Pancreas (tissue), 10 donors: ENCODE data around the gene NPTN. TPM values are rescaled to one million over a fixed set of nuclear protein-coding genes. Genes with fewer than 3 reads are reported as not detected.

Source experiments
- ATAC-seq, 4 donors: fragments of 200-7000 bp; cut with Tn5 transposase; one replicate each; pipeline versions ENCODE4 v1.8.0 to v1.9.1; 2020; ENCODE audit warnings: mild to moderate bottlenecking in 4 of 4, moderate library complexity in 4 of 4
- DNase-seq, 6 donors: peaks; one replicate each; pipeline ENCODE4 v3.0.0-alpha.2; 2020
- FAIRE-seq: peaks from 2 replicates; lab custom pipeline; 2012; peaks lifted over from hg19 to GRCh38; lab: Jason Lieb, UNC
- H3K27ac ChIP-seq, 4 donors: fragments of 200-600 bp; sonication (generic); 1 replicate in 3 of 4; 2 replicates in 1 of 4; pipeline versions ENCODE4 v1.5.0 to v1.8.0; 2020
- H3K27me3 ChIP-seq, 4 donors: fragments of 200-600 bp; one replicate each; pipeline ENCODE4 v1.8.0; 2021
- H3K36me3 ChIP-seq, 3 donors: fragments of 200-600 bp; sonication (generic) in 1 of 3; one replicate each; pipeline versions ENCODE4 v1.5.0 to v1.8.0; 2020 to 2021
- H3K4me1 ChIP-seq, 3 donors: fragments of 200-600 bp; one replicate each; pipeline ENCODE4 v1.8.0; 2021
- H3K4me3 ChIP-seq, 4 donors: fragments of 200-600 bp; sonication (generic) in 2 of 4; one replicate each; pipeline versions ENCODE4 v1.5.0 to v1.8.0; 2020 to 2021
- H3K9me3 ChIP-seq, 4 donors: fragments of 200-600 bp; one replicate each; pipeline ENCODE4 v1.8.0; 2021
- WGBS, 2 donors: extraction: QIAGEN DNeasy Blood & Tissue Kit; methylation state at CpG; one replicate each; pipeline ENCODE4 v1.1.7; 2013; 5-methylcytosine and 5-hydroxymethylcytosine counted together
- intact Hi-C, 3 donors: fragments of 100-400 bp; cut with DNase I; formaldehyde crosslinking; loops; one replicate each; pipeline versions ENCODE4 v1.11.1 to v1.14.2; 2022
- polyA plus RNA-seq, 2 donors: library from polyadenylated mRNA; stranded (reverse); fragments of 200-250 nt; gene quantifications; one replicate each; pipeline ENCODE4 v1.2.3, GENCODE V29; 2013
- total RNA-seq, 6 donors: library from RNA; stranded (reverse); fragmentation: NEBNext Ultra II Directional in 4 of 6; extraction: Animal tissue kit (Norgen Biotek cat#: 25700) in 4 of 6; gene quantifications; one replicate each; pipeline versions ENCODE4 v1.2.1 to v1.2.4, GENCODE V29; 2021 to 2023
- TF ChIP-seq, protein P1 (sequence below), 4 donors: fragments of 200-600 bp; sonication (generic) in 3 of 4; IDR thresholded peaks; one replicate each; pipeline versions ENCODE4 v1.5.0 to v1.8.0; 2021; ENCODE audit warnings: antibody characterized with exemption in 4 of 4
- donor health status: healthy with polysubstance abuse.
- donor health status: DM: no; HTN: no; CAD: no; lungs with moderate emphysema.
- donor health status: DM: no; HTN: no; CAD: no.
- donor health status: control.
- donor health status: control.
- donor health status: Bipolar disorder and iron deficiency.
- donor health status: DM: yes; HTN: yes; CAD: no.
- donor health status: DM: no; HTN: no; CAD: no.
- donor health status: DM: no; HTN: no; CAD: no.
- donor health status: DM: yes; HTN: yes; CAD: no.

The NPTN gene
- 10 to 100 TPM; 27.6 to 57.3 (median 36.8) TPM for total RNA-seq
- polyA plus RNA-seq: 10 to 100 TPM; 16.2 to 61.9 TPM

DNA sequence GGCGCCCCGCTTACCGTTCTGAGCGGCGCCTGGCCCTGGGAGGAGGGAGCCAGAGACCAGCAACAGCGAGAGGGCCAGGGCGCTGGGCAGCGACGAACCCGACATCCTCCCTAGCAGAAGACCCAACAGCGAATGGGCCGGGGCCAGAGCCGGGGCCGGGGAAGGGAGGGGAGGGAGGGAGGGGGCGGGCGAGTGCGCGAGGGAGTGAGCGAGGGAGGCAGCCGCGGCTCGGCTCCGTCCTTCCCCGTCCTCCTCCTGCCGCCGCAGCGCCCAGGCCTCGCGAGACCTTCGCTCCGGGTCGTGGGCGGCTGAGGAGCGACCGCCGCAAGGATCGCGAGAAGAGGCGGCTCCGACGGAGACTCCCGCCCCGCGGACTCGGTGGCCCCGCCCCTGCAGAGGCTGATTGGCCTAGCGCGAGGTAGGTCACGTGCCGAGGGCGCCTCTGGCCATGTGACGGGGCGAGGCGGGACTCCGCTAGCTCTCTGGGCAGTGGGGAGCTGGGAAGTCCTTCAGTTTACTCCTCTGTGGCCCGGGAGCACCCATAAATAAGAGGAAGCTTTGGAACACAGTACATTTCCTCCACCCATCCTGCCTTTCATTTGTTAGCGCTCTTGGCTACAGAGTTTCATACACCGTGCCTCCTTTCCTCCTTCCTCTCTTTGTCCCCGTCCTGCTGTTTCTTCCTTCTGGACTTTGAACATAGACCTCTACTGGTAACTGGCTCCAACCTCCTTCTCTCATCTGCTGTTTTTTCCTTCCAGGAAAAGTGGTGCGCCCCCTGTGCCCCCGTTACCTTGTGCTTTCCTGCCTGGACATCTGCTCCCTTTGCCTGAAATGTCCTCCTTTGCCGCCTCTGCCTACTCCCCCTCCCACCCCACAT lies at the start of gene NPTN:
Gene NPTN (minus strand): TSS at position 279 of the 880 bp plus-strand sequence. CDS start 174 bp downstream, at position 105.
- peaks cover 16 to 40% (median 27%) of the 10 kb centered on the region in 3 donors for H3K4me1 ChIP-seq
- no peaks in the 10 kb centered on the region for H3K36me3 ChIP-seq
- FAIRE-seq: no peak
- intact Hi-C loops: no loop called here
- peak within 1 kb of the TSS; percentile 88 to 91 (median 89) for H3K4me3 ChIP-seq
- TF ChIP-seq, protein P1, sequence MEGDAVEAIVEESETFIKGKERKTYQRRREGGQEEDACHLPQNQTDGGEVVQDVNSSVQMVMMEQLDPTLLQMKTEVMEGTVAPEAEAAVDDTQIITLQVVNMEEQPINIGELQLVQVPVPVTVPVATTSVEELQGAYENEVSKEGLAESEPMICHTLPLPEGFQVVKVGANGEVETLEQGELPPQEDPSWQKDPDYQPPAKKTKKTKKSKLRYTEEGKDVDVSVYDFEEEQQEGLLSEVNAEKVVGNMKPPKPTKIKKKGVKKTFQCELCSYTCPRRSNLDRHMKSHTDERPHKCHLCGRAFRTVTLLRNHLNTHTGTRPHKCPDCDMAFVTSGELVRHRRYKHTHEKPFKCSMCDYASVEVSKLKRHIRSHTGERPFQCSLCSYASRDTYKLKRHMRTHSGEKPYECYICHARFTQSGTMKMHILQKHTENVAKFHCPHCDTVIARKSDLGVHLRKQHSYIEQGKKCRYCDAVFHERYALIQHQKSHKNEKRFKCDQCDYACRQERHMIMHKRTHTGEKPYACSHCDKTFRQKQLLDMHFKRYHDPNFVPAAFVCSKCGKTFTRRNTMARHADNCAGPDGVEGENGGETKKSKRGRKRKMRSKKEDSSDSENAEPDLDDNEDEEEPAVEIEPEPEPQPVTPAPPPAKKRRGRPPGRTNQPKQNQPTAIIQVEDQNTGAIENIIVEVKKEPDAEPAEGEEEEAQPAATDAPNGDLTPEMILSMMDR (IDR thresholded peaks at IDR 0.05): no peak
- peak within 1 kb of the TSS; percentile 69 to 92 (median 84) for H3K27ac ChIP-seq
- 1 to 2% methylated on average over 43 to 61 of the region's 62 CpGs for WGBS, 2 donors
- H3K27me3 ChIP-seq: no peaks in the 10 kb centered on the region
- peak; percentile 99 to 100 (median 99) for DNase-seq
- H3K9me3 ChIP-seq: no peaks in the 10 kb centered on the region
- peak; percentile 86 to 94 (median 92) for ATAC-seq

DNA sequence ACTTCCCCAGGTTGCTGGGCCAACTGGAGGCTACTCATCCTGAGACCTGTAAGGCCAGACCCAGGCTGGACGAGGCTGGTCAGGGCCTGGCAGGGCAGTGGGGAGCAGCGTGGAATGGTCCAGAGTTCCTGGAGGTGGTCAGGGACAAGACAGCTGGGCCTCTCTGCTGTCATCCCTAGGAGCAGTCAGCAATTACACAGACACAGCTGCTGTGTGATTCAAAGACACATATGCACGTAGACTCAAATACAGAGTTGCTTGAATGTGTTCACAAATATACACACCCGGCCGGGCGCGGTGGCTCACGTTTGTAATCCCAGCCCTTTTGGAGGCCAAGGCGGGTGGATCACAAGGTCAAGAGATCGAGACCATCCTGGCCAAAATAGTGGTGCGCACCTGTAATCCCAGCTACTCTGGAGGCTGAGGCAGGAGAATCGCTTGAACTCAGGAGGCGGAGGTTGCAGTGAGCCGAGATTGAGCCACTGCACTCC lies 49.5 kb upstream of the NPTN start:
- Histone ChIP-seq H3K27me3 (no peaks in the 10 kb centered on the region), H3K27ac (no peak overlapping the region), H3K9me3 (no peaks in the 10 kb centered on the region), H3K36me3 (no peaks in the 10 kb centered on the region), H3K4me1 (peaks cover 0 to 17% (median 0%) of the 10 kb centered on the region in 3 donors), H3K4me3 (no peak overlapping the region)
- TF ChIP-seq, protein P1 (IDR thresholded peaks at IDR 0.05): no peak
- DNase-seq (no peak), FAIRE-seq (no peak), ATAC-seq (no peak)
- intact Hi-C loops: no loop called here
- 67 to 69% methylated on average over 14 of the region's 14 CpGs for WGBS, 2 donors

DNA sequence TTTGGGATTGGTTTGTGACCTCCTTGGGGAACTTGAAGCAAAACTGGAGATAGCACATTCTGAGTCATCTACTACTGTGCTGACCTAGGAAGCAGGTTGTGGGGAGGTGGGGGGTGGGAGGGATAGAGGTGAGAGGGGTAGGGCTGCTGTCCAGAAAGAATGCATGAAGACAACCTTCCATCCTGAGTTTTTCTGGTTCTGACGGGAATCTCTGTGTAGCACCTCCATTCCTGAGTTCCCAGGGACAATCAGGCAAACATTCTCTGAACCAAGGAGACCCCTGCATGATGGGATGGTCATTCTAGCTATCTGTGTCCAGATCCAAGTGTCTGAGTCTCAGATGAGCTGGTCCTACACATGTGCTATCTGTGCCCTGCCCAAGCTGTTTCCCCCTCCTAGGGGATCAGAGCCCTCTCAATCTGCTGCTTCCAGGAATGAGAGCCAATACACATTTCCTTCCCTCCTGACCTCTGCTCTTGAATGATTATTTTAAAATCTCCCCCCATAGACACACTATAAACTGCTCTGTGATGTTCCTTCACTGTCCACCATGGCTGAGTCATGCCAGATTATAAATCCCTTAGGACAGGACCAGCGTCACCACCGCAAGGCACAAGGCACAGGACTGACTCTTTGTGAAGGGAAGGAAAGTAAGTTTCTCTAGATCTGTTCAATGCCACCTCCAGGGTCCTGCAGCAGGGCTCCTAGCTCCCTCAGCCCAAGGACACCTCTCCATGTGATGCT lies 48.8 kb upstream of the NPTN start:
- Histone ChIP-seq H3K27me3 (no peaks in the 10 kb centered on the region), H3K9me3 (no peaks in the 10 kb centered on the region), H3K4me1 (peaks cover 0 to 14% (median 0%) of the 10 kb centered on the region in 3 donors), H3K4me3 (no peak overlapping the region), H3K36me3 (no peaks in the 10 kb centered on the region), H3K27ac (no peak overlapping the region)
- intact Hi-C loops: no loop called here
- TF ChIP-seq, protein P1 (IDR thresholded peaks at IDR 0.05): no peak
- no peak for ATAC-seq
- WGBS, 2 donors: 69% methylated on average over 3 of the region's 3 CpGs
- no peak for FAIRE-seq
- no peak for DNase-seq

DNA sequence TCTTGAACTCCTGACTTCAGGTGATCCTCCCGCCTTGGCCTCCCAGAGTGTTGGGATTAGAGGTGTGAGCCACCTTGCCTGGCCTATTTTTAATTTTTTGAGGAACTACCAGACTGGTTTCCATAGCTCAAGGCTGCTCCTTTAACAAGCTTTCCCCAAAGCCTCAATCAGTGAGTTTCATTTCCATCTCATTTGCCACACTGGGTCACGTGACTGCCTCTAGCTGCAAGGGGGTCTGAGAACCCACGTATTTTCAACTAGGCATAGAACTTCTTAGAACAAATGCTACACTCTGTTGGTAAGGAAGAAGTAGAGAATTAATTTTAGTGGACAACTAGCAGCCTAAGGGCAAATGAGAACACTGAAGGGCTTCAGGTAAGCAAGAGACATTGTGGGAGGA lies 47.9 kb upstream of the NPTN start:
- ATAC-seq: no peak
- H3K4me1 ChIP-seq: peaks cover 0 to 6% (median 0%) of the 10 kb centered on the region in 3 donors
- TF ChIP-seq, protein P1 (IDR thresholded peaks at IDR 0.05): no peak
- H3K4me3 ChIP-seq: no peak overlapping the region
- no peak overlapping the region for H3K27ac ChIP-seq
- no peaks in the 10 kb centered on the region for H3K27me3 ChIP-seq
- DNase-seq: no peak
- H3K36me3 ChIP-seq: no peaks in the 10 kb centered on the region
- WGBS, 2 donors: 72 to 76% methylated on average over 3 of the region's 3 CpGs
- no peak for FAIRE-seq
- intact Hi-C loops: no loop called here
- H3K9me3 ChIP-seq: no peaks in the 10 kb centered on the region
